ENCODE data around the gene GSTT2.
"Not testable (repeated sequence)": the region's sequence is repeated elsewhere in the genome, so short reads cannot be mapped to it uniquely, and the experiment has no call there.

GSTT2 gene

GRCh38 chr22:23974345-23974744 lies 5.6 kb upstream of the GSTT2 start, which contains the start of gene DDT:
DDT (minus strand) TSS chr22:23974441; CDS start chr22:23974414, 27 bp downstream.
- DNase-seq (ENCODE audit: low read depth in 2 of 2, low spot score in 1 of 2): not testable (repeated sequence)

DNA sequence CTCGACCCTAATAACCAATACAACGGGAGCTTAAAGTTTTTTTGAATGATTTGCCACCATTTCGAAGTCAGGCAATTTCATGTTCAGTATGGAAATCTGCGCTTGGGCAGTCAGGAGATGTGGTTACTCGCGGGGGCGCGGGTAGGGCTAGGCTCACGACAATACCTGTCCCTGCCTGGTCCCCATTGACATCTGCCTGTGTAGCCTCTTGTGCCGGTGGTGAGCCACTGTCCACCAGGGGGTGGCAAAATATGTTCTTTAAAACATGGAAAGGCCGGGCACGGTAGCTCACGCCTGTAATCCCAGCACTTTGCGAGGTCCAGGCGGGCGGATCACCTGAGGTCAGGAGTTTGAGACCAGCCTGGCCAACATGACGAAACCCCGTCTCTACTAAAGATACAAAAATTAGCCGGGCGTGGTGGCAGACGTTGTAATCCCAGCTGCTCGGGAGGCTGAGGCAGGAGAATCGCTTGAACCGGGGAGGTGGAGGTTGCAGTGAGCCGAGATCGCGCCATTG lies 5.0 kb upstream of the GSTT2 start:
- not testable (repeated sequence) for DNase-seq (ENCODE audit: low read depth in 2 of 2, low spot score in 1 of 2)

GRCh38 chr22:23977304-23977703 lies 2.6 kb upstream of the GSTT2 start:
- not testable (repeated sequence) for DNase-seq (ENCODE audit: low read depth in 2 of 2, low spot score in 1 of 2)

GRCh38 chr22:23980567-23980966 lies 633 bp downstream of the GSTT2 start:
- not testable (repeated sequence) for DNase-seq (ENCODE audit: low read depth in 2 of 2, low spot score in 1 of 2)

GRCh38 chr22:23984430-23984829 lies 4.5 kb downstream of the GSTT2 start:
- no peak for DNase-seq (ENCODE audit: low read depth in 2 of 2, low spot score in 1 of 2)

DNA sequence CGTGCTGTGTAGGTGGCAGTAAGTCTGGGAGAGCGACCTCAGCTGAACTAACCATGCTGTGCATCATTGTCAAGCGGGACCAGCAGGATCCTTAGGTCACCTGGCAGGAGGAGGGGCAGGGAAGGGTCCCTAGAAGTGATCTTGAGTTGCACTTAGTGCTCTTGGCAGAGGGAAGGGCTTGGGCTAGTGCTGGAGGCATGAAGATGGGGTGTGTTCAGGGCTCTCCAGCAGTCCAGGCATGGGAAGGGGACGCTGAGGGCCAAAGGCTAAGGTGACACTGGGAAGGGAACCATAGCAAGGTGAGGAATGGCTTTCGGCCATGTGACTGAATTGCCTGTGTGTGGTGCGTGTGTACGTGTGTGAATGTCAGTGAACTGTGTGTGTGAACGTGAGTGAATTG lies 6.2 kb downstream of the GSTT2 start:
- DNase-seq (ENCODE audit: low read depth in 2 of 2, low spot score in 1 of 2): not testable (repeated sequence)

GRCh38 chr22:23986538-23987178 lies 6.7 kb downstream of the GSTT2 start:
- DNase-seq (ENCODE audit: low read depth in 2 of 2, low spot score in 1 of 2): not testable (repeated sequence)

- DNase-seq (ENCODE audit: low read depth in 2 of 2, low spot score in 1 of 2): not testable (repeated sequence)
Measured at GRCh38 chr22:23989583-23990244, 9.8 kb downstream of the GSTT2 start.

- DNase-seq (ENCODE audit: low read depth in 2 of 2, low spot score in 1 of 2): not testable (repeated sequence)
Measured at GRCh38 chr22:23993080-23993479, 13.1 kb downstream of the GSTT2 start.

GRCh38 chr22:23993581-23994177 lies 13.7 kb downstream of the GSTT2 start:
- DNase-seq (ENCODE audit: low read depth in 2 of 2, low spot score in 1 of 2): not testable (repeated sequence)

DNA sequence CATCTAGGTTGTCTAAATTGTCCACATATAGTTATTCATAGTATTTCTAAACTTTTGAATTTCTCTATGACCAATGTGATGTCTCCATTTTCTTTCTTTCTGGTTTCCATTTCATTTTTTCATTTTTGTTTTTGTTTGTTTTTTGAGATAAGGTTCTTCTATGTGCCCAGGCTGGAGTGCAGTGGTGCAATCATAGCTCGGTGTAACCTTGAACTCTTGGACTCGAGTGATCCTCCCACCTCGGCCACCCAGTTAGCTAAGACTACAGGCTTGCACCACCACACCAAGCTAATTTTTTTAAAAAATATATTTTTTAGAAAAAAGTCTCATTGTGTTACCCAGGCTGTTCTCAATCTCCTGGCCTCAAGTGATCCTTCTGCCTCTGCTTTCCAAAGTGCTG lies 17.2 kb downstream of the GSTT2 start:
- DNase-seq (ENCODE audit: low read depth in 2 of 2, low spot score in 1 of 2): no peak

GRCh38 chr22:23999779-24000178 lies 19.8 kb downstream of the GSTT2 start:
- DNase-seq (ENCODE audit: low read depth in 2 of 2, low spot score in 1 of 2): not testable (repeated sequence)

GRCh38 chr22:24001314-24001713 lies 21.4 kb downstream of the GSTT2 start:
- DNase-seq (ENCODE audit: low read depth in 2 of 2, low spot score in 1 of 2): no peak

- no peak for DNase-seq (ENCODE audit: low read depth in 2 of 2, low spot score in 1 of 2)
Measured at GRCh38 chr22:24002272-24002671, 22.3 kb downstream of the GSTT2 start.

DNA sequence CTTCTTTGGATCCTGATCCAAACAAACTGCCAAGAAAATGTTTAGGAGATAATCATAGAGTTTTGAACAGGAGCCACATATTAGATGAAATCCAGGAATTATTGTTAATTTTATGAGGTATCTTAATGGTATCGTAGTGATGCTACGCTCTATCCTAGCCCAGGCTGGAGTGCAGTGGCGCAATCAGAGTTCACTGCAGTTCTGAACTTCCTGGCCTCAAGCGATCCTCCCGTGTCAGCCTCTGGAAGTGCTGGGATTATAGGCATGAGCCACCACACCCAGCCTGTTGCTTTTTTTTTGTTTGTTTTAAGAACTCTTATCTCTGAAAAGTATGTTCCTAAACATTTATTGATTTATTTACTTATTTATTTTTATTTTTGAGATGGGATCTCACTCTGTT lies 22.9 kb downstream of the GSTT2 start:
- DNase-seq (ENCODE audit: low read depth in 2 of 2, low spot score in 1 of 2): no peak

DNA sequence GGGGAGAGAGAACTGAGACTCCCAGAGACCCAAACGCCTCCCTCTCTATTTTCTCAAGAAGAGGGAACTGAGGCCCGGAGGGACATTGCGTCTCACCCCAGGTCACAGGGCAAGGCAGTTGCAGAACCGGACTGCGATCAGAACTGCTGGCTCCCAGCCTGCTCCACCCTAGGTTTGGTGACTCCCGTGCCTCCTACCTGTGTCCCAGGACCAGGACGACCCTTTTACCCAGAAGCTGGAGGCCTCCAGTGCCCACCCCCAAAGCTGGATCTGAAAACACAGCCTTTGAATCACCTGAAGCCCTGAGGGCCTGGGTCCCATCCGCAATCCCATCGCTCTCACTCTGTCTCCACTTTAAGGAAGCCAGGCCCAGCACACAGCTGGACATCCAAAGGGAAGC lies 24.0 kb downstream of the GSTT2 start:
- no peak for DNase-seq (ENCODE audit: low read depth in 2 of 2, low spot score in 1 of 2)

DNA sequence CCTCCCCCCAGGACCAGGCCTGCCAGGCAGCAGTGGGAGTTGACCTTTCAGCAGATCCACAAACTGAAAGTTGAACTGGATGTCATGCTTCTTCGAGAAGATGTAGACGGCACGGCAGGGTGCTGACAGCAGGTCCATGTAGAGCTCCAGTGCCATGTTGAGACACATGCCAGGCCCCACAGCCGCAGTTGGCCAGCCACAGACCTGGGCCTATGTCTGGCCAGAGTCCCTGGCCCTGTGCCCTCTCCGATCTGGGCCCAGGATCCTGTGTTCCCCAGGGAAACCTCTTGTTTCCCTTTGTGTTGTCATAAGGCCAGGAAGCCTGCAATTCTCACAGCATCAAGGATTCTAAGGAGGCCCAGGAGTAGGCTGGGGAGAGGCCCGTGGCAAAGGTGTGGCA lies 25.3 kb downstream of the GSTT2 start, which contains the start of gene GSTT4:
GSTT4 (minus strand) TSS at position 253 of the 400 bp plus-strand sequence; CDS start at position 156, 97 bp downstream.
- DNase-seq (ENCODE audit: low read depth in 2 of 2, low spot score in 1 of 2): no peak

GRCh38 chr22:24006207-24006913 lies 26.4 kb downstream of the GSTT2 start:
- DNase-seq (ENCODE audit: low read depth in 2 of 2, low spot score in 1 of 2): no peak

DNA sequence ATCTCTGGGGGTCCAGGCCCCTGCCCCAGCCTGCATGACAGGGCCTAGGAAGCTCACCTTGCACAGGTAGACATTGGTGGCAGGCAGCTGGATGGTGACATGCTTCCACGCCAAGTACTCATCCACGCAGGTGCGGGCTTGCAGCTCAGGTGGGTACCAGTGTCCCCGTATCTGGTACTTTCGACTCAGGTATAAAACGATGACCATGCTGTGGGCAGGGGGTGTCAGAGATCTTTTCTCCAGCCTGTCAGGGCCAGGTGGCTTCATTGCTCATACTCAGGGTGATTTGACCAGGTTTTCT lies 26.9 kb downstream of the GSTT2 start:
- no peak for DNase-seq (ENCODE audit: low read depth in 2 of 2, low spot score in 1 of 2)

DNA sequence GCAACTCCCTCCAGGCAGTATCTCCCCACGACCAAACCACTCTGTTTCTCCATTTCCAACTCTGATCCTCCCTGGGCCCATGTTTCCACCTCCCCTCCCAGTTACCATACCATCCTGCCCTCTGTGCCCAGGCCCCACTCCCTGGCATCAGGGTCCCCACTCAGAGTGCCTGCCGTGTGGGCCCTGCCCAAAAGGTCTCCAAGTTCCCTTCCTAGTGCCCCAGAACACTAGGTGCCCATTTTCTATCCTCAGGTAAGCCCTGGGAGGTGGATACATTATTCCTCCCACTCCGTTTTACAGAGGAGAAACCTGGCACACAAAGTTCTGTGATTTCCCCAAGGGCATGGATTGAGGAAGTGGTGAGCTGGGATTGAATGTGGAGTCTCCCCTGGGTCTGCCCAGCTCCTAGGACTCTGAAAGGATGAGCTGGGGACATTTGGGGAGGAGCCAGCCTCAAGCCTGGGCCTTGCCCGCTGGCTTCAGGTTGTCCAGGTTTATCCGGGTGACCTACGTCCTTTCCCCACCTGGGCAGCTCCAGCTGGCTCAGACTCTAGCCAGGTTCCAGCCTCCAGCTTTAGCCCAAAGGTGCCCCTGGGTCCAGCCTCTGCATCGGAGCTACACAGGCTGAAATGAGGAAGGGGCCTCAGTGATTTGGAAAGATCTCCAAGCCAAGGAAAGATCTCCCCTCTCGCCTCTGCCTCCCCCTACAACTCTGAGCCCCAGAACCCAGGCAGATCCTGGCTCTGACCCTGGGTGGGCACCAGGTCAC lies 27.5 kb downstream of the GSTT2 start:
- no peak for DNase-seq (ENCODE audit: low read depth in 2 of 2, low spot score in 1 of 2)

DNA sequence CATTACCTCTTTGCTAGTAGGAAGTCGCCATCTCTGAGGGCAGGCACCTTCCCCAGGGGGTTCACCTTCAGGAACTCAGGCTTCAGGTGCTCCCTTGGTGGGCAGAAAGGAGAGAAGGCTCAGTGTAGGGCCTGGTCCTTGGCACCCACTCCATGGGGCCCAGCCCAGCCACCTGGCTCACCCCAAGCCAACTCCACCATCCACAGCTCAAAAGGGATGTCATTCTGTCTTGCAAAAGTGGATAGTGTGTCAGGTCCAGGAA lies 28.0 kb downstream of the GSTT2 start:
- no peak for DNase-seq (ENCODE audit: low read depth in 2 of 2, low spot score in 1 of 2)
